PC-3 (cell line): ENCODE measurements around the gene PARD6A. TPM values are rescaled to one million over a fixed set of nuclear protein-coding genes. Genes with fewer than 3 reads are reported as not detected.

Experiments
- ATAC-seq: fragments of 200-7000 bp; cut with Tn5 transposase; 2 replicates; pipeline ENCODE4 v1.9.1; 2020; ENCODE audit warnings: mild to moderate bottlenecking, moderate library complexity
- BruUV-seq: library from RNA; stranded (reverse); fragments of 400-500 nt; replicated peaks from 2 replicates; lab custom pipeline; 2021; lab: Mats Ljungman, UMichigan
- CTCF ChIA-PET: fragments of 300-600 bp; sonication (Branson Sonifier 250); formaldehyde crosslinking; loops from one replicate; lab custom pipeline; 2022; ENCODE audit warnings: antibody characterized with exemption; lab: Charles Lee
- POLR2A ChIA-PET: fragments of 300-600 bp; sonication (Branson Sonifier 250); formaldehyde crosslinking; loops from one replicate; lab custom pipeline; 2022; ENCODE audit warnings: antibody characterized with exemption; ENCODE audit not compliant: unreplicated experiment; lab: Charles Lee
- DNase-seq: peaks from one replicate; pipeline ENCODE4 v3.0.0-alpha.2; 2015
- H2AFZ ChIP-seq: fragments of 300-600 bp; sonication (generic); 2 replicates; pipeline ENCODE4 v1.6.0; 2016; ENCODE audit warnings: antibody characterized with exemption, low read length
- H3F3A ChIP-seq: fragments of 300-600 bp; sonication (generic); one replicate; pipeline ENCODE4 v1.6.0; 2017; ENCODE audit warnings: antibody characterized with exemption, low read length, control low read depth, mild to moderate bottlenecking; ENCODE audit not compliant: unreplicated experiment
- H3K27ac ChIP-seq: fragments of 300-600 bp; sonication (generic); 2 replicates; pipeline ENCODE4 v1.5.1; 2016; ENCODE audit warnings: mild to moderate bottlenecking, low read length
- H3K27me3 ChIP-seq: fragments of 300-600 bp; sonication (generic); 2 replicates; pipeline ENCODE4 v1.6.1; 2016; ENCODE audit warnings: low read length, mixed read lengths
- H3K36me3 ChIP-seq: fragments of 300-600 bp; sonication (generic); 2 replicates; pipeline ENCODE4 v1.6.1; 2016; ENCODE audit warnings: low read depth, mixed run types, low read length, mixed read lengths
- H3K4me1 ChIP-seq: fragments of 300-600 bp; sonication (generic); 2 replicates; pipeline ENCODE4 v1.5.1; 2016; ENCODE audit warnings: low read length; ENCODE audit not compliant: insufficient read depth
- H3K4me2 ChIP-seq: fragments of 300-600 bp; sonication (generic); 2 replicates; pipeline ENCODE4 v1.6.0; 2016; ENCODE audit warnings: low read length
- H3K4me3 ChIP-seq: fragments of 300-600 bp; sonication (generic); 2 replicates; pipeline ENCODE4 v1.5.1; 2016; ENCODE audit warnings: mild to moderate bottlenecking, low read length, mixed read lengths
- H3K79me2 ChIP-seq: fragments of 300-600 bp; sonication (generic); 2 replicates; pipeline ENCODE4 v1.6.1; 2017; ENCODE audit warnings: low read length, mixed read lengths
- H3K9ac ChIP-seq: fragments of 300-600 bp; sonication (generic); 2 replicates; pipeline ENCODE4 v1.6.0; 2016; ENCODE audit warnings: mild to moderate bottlenecking, low read length
- H3K9me2 ChIP-seq: fragments of 300-600 bp; sonication (generic); replicated peaks from 2 replicates; pipeline ENCODE4 v1.6.1; 2016; ENCODE audit warnings: mixed run types, low read length, mixed read lengths
- H3K9me3 ChIP-seq: fragments of 300-600 bp; sonication (generic); 2 replicates; pipeline ENCODE4 v1.6.1; 2016; ENCODE audit warnings: low read length, mixed read lengths
- H4K20me1 ChIP-seq: fragments of 300-600 bp; sonication (generic); 2 replicates; pipeline ENCODE4 v1.6.1; 2016; ENCODE audit warnings: low read length, mixed read lengths
- CTCF ChIP-seq: fragments of 300-600 bp; sonication (generic); conservative IDR thresholded peaks from 2 replicates; pipeline ENCODE4 v1.5.1; 2017; ENCODE audit warnings: antibody characterized with exemption, low read depth, mild to moderate bottlenecking, low read length
- EZH2 ChIP-seq: fragments of 300-600 bp; sonication (generic); IDR thresholded peaks from one replicate; pipeline ENCODE4 v1.6.1; 2017; ENCODE audit warnings: antibody characterized with exemption, mild to moderate bottlenecking, low read length; ENCODE audit not compliant: unreplicated experiment
- EZH2phosphoT487 ChIP-seq: fragments of 300-600 bp; sonication (generic); IDR thresholded peaks from 2 replicates; pipeline ENCODE4 v1.6.1; 2018; ENCODE audit warnings: mild to moderate bottlenecking, antibody characterized with exemption, low read length, borderline replicate concordance
- intact Hi-C: fragments of 100-400 bp; cut with micrococcal nuclease; formaldehyde crosslinking; loops from 2 replicates; pipeline ENCODE4 v1.9.0; 2023
- total RNA-seq: library from RNA; depleted of rRNA; stranded (reverse); fragments of >200 nt; gene quantifications from 2 replicates; pipeline ENCODE4 v1.2.3, GENCODE V29; 2014

Gene PARD6A
- total RNA-seq, 1 experiment from 2014 or later, result 15.1 TPM

DNA sequence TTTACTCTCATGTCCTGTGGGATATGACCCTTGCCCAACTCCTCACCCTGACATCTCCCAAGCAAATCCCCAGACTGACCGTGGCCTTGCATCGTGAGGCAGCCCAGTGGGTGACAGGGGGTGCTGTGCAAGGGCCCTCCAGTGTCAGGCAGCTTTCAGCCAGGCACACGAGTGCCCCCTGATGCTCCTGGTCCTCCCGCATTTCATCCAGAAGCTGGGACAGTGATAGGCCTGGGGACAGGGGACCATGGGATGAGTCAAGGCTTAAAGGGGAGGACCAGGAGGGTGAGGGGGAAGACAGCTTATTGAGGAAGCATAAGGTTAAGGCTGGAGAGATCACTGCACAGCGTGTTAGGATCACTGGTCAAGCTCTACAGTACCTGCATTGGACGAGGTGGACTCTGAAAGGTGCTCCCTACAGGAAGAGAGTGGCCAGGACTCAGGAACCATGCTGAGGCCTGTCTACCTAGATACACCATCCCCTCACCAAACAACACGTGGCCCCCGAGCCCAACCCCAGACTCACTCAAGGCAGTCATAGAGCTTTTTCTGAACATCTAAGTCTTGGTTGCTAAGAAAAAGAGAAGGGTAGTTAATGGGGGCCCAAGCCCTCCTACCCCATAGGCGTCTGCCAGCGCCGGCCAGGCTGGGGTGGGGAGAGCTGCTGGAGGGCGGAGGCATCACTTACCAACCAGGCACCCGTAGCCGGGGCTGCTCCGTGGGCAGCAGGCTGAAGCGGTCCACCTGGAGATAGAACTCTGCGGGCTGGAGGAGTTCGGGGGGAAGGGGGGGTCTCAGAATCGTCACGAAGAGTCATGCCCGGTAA lies 1.7 kb upstream of the PARD6A start:
- Histone ChIP-seq H3K9me3 (no peaks in the 10 kb centered on the region), H3K4me3 (peak overlapping the region; percentile 91), H2AFZ (peak overlapping the region; percentile 100), H4K20me1 (no peaks in the 10 kb centered on the region), H3K27me3 (no peaks in the 10 kb centered on the region), H3K36me3 (no peaks in the 10 kb centered on the region), H3K9me2 (no peaks in the 10 kb centered on the region), H3F3A (peaks cover 3% of the 10 kb centered on the region), H3K4me1 (peaks cover 6% of the 10 kb centered on the region; the same call in 1 of the 2 replicates), H3K79me2 (peaks cover 11% of the 10 kb centered on the region), H3K9ac (peak overlapping the region; percentile 82), H3K27ac (no peak overlapping the region), H3K4me2 (peak overlapping the region; percentile 100)
- DNase-seq (no peak), ATAC-seq (no peak)
- no TSS peak for BruUV-seq
- POLR2A ChIA-PET, result no interaction called here
- CTCF ChIA-PET, result no interaction called here
- intact Hi-C loops, result no loop called here
- no peak for TF ChIP-seq EZH2
- TF ChIP-seq CTCF, result no peak
- no peak for TF ChIP-seq EZH2phosphoT487

DNA sequence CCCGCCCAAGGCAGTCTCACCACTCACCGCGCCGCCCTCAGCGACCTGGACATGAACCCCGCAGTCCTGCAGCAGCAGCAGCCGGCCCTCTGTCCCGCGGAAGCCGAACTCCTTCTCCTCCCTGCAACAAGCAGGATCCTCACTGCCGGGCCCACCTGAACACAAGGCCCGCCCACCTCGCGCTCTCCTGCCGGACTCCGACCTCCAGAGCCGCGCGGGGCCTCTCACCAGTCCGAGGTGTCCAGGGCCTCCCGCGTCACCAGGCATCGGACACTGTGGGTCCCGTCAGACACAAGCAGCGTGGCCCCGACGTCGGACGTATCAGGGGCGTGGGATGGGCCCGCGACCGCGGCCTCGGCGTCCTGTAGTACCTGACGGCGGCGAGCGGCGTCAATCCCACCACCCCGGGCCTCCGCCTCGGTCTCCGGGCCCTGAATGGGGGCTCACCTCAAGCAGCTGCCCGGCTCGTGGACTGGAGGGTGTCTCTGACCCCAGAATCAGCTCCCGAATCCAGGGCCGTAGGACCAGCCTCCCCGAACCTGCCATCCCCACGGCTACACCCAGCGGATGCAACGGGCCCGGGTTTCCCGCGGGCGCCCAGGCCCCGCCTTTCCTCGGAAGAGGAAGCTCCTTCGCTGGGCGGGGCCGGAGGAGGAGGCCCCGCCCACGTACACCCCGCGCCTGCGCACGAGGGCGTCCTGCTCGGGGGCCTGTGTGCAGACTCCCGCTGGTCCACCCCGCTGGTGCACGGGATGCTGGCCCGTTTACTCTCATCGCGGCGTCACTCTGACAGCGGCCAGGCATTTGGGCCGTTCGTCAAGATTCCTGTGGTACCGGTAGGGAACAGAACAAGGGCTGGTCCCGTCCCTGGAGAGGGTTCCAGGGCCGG lies 841 bp upstream of the PARD6A start, which contains the start of gene ACD:
ACD (minus strand) TSS at position 586 of the 889 bp plus-strand sequence; CDS start at position 546, 40 bp downstream.
- ChIA-PET POLR2A (interaction anchor here (0.6 to 1.0 kb wide), 4 partner anchors 98 to 370 kb away, joined by 3 to 19 read pairs (median 6); no protein-coding TSS in a partner anchor), CTCF (interaction anchor here (0.6 to 1.5 kb wide), 3 partner anchors 96 to 139 kb away, joined by 3 to 4 read pairs (median 4); partner anchors contain the start of gene CTCF)
- H3K27ac ChIP-seq, result peak within 1 kb of the TSS; percentile 70
- no peaks in the 10 kb centered on the region for H3K27me3 ChIP-seq
- peaks cover 6% of the 10 kb centered on the region; the same call in 1 of the 2 replicates for H3K4me1 ChIP-seq
- peak within 1 kb of the TSS; percentile 91 for H3K4me3 ChIP-seq
- H3K36me3 ChIP-seq, result no peaks in the 10 kb centered on the region
- peak within 1 kb of the TSS; percentile 82 for H3K9ac ChIP-seq
- no peaks in the 10 kb centered on the region for H3K9me3 ChIP-seq
- peaks cover 11% of the 10 kb centered on the region for H3K79me2 ChIP-seq
- H4K20me1 ChIP-seq, result no peaks in the 10 kb centered on the region
- H3F3A ChIP-seq, result peaks cover 3% of the 10 kb centered on the region
- ATAC-seq, result peak; percentile 63
- H2AFZ ChIP-seq, result peak within 1 kb of the TSS; percentile 100
- intact Hi-C loops, result loop anchor here (2.0 kb wide), 1 partner anchor 97 kb away; the partner anchor contains the start of gene CTCF
- H3K4me2 ChIP-seq, result peak within 1 kb of the TSS; percentile 100
- no peaks in the 10 kb centered on the region for H3K9me2 ChIP-seq
- DNase-seq, result peak; percentile 92
- TF ChIP-seq EZH2 (no peak), EZH2phosphoT487 (no peak), CTCF (no peak)
- BruUV-seq, result TSS peak; percentile 46
